NCI-H446 (cell line): Measurements from ENCODE around the gene FIG4.
"Not testable (repeated sequence)": the region's sequence is repeated elsewhere in the genome, so short reads cannot be mapped to it uniquely, and the experiment has no call there.

ENCODE experiments used
- DNase-seq, 2 experiments: peaks; one replicate each; lab custom pipeline; 2025; lab: John Stamatoyannopoulos, UW

FIG4 gene

GRCh38 chr6:109795994-109796555 is 105.0 kb downstream of the FIG4 start:
- DNase-seq = no peak

- DNase-seq = no peak
Observed at GRCh38 chr6:109799129-109799528, 108.0 kb downstream of the FIG4 start.

- DNase-seq = no peak
Observed at GRCh38 chr6:109799664-109800063, 108.6 kb downstream of the FIG4 start.

GRCh38 chr6:109800771-109801170 is 109.7 kb downstream of the FIG4 start:
- no peak for DNase-seq

GRCh38 chr6:109801794-109802193 is 110.7 kb downstream of the FIG4 start:
- DNase-seq = no peak

- DNase-seq = no peak
Observed at GRCh38 chr6:109804020-109804419, 112.9 kb downstream of the FIG4 start.

GRCh38 chr6:109807881-109808280 is 116.8 kb downstream of the FIG4 start:
- DNase-seq = no peak

GRCh38 chr6:109808837-109809236 is 117.7 kb downstream of the FIG4 start:
- no peak for DNase-seq

- DNase-seq = no peak
Observed at GRCh38 chr6:109815054-109815453, 124.0 kb downstream of the FIG4 start.

- peak in 1 of 2 experiments; percentile 54 for DNase-seq
Observed at GRCh38 chr6:109816452-109817374, 125.6 kb downstream of the FIG4 start.

GRCh38 chr6:109820706-109821350 is 129.7 kb downstream of the FIG4 start:
- DNase-seq = no peak

- no peak for DNase-seq
Observed at GRCh38 chr6:109821428-109821827, 130.3 kb downstream of the FIG4 start.

- no peak for DNase-seq
Observed at GRCh38 chr6:109824105-109824504, 133.0 kb downstream of the FIG4 start.

- DNase-seq = no peak
Observed at GRCh38 chr6:109826551-109826950, 135.5 kb downstream of the FIG4 start.

GRCh38 chr6:109831352-109831751 is 140.3 kb downstream of the FIG4 start:
- not testable (repeated sequence) for DNase-seq

- no peak for DNase-seq
Observed at GRCh38 chr6:109834131-109834530, 143.0 kb downstream of the FIG4 start.

- no peak for DNase-seq
Observed at GRCh38 chr6:109834595-109835437, 143.7 kb downstream of the FIG4 start.

- no peak for DNase-seq
Observed at GRCh38 chr6:109840034-109840433, 148.9 kb downstream of the FIG4 start.

- DNase-seq = no peak
Observed at GRCh38 chr6:109840796-109841195, 149.7 kb downstream of the FIG4 start.

GRCh38 chr6:109841869-109842268 is 150.8 kb downstream of the FIG4 start:
- DNase-seq = no peak

GRCh38 chr6:109852713-109853112 is 161.6 kb downstream of the FIG4 start:
- DNase-seq = no peak

GRCh38 chr6:109853426-109853825 is 162.3 kb downstream of the FIG4 start:
- peak in 1 of 2 experiments; percentile 58 for DNase-seq
